B cell (primary cell): ENCODE measurements around the gene RING1. TPM values are rescaled to one million over a fixed set of nuclear protein-coding genes. Genes with fewer than 3 reads are reported as not detected.
A peak's percentile ranks its signal among the peaks of the same experiment; 100 is the strongest.

Experiments used
- ATAC-seq: fragments of 200-7000 bp; cut with Tn5 transposase; one replicate; pipeline ENCODE4 v1.10.0; 2021; ENCODE audit warnings: low read depth, mild to moderate bottlenecking, moderate number of reproducible peaks, moderate library complexity
- CTCF ChIA-PET: fragments of 350-600 bp; sonication (Branson Sonifier 250); formaldehyde crosslinking; loops from one replicate; lab custom pipeline; 2021; ENCODE audit warnings: antibody characterized with exemption, inconsistent platforms; lab: Charles Lee
- POLR2A ChIA-PET: fragments of 350-600 bp; sonication (Branson Sonifier 250); formaldehyde crosslinking; loops from one replicate; lab custom pipeline; 2021; ENCODE audit warnings: antibody characterized with exemption; lab: Charles Lee
- DNase-seq: peaks from one replicate; pipeline ENCODE4 v3.0.0; 2013
- H2AFZ ChIP-seq: 2 replicates; pipeline ENCODE4 v1.6.1; 2012; ENCODE audit warnings: mild to moderate bottlenecking, low read depth, low read length; ENCODE audit not compliant: insufficient read depth, poor library complexity, severe bottlenecking
- H3K27ac ChIP-seq, 2 donors: 1 replicate in 1 of 2; 2 replicates in 1 of 2; pipeline ENCODE4 v1.5.1; 2012 to 2013; ENCODE audit warnings: low read length in 2 of 2, mild to moderate bottlenecking in 2 of 2, moderate library complexity in 1 of 2
- H3K27me3 ChIP-seq, 4 experiments: fragments of 200-600 bp in 1 of 4; sonication (generic) in 1 of 4; replicated peaks in 1 of 4; 1 replicate in 2 of 4; 2 replicates in 2 of 4; pipeline versions ENCODE4 v1.6.1 to v1.7.0; 2013 to 2016; ENCODE audit warnings: low read length in 3 of 4, mild to moderate bottlenecking in 2 of 4, mixed read lengths in 1 of 4, moderate library complexity in 1 of 4; ENCODE audit not compliant: insufficient read depth in 4 of 4, control insufficient read depth in 3 of 4; ENCODE audit errors: control extremely low read depth in 1 of 4
- H3K36me3 ChIP-seq, 2 experiments: replicated peaks in 1 of 2; 1 replicate in 1 of 2; 2 replicates in 1 of 2; pipeline versions ENCODE4 v1.6.1 to v1.7.1; 2013; ENCODE audit warnings: low read length in 1 of 2; ENCODE audit not compliant: insufficient read depth in 2 of 2, control insufficient read depth in 1 of 2; ENCODE audit errors: control extremely low read depth in 1 of 2, extremely low read depth in 1 of 2
- H3K4me1 ChIP-seq, 2 donors: fragments of 200-600 bp in 1 of 2; sonication (generic) in 1 of 2; 1 replicate in 1 of 2; 2 replicates in 1 of 2; pipeline versions ENCODE4 v1.5.1 to v1.6.1; 2013 to 2017; ENCODE audit warnings: low read length in 2 of 2; ENCODE audit not compliant: control insufficient read depth in 2 of 2, insufficient read depth in 2 of 2
- H3K4me2 ChIP-seq: replicated peaks from 2 replicates; pipeline ENCODE3; 2012; ENCODE audit warnings: mild to moderate bottlenecking, low read depth, low read length; ENCODE audit not compliant: poor library complexity, severe bottlenecking
- H3K4me3 ChIP-seq, 5 experiments: fragments of 200-600 bp in 1 of 5; sonication (generic) in 1 of 5; 1 replicate in 3 of 5; 2 replicates in 2 of 5; pipeline versions ENCODE4 v1.5.1 to v1.7.0; 2011 to 2016; ENCODE audit warnings: low read length in 4 of 5, mild to moderate bottlenecking in 4 of 5, low read depth in 2 of 5, control low read depth in 1 of 5, moderate library complexity in 1 of 5; ENCODE audit not compliant: insufficient read depth in 1 of 5; ENCODE audit errors: control extremely low read depth in 1 of 5, extremely low read depth in 1 of 5
- H3K79me2 ChIP-seq: fragments of 200-600 bp; sonication (generic); one replicate; pipeline ENCODE4 v1.6.0; 2016; ENCODE audit warnings: low read length; ENCODE audit not compliant: control insufficient read depth, insufficient read depth
- H3K9ac ChIP-seq: fragments of 200-600 bp; sonication (generic); 2 replicates; pipeline ENCODE4 v1.6.1; 2017; ENCODE audit warnings: mild to moderate bottlenecking, low read length, moderate library complexity
- H3K9me3 ChIP-seq, 3 donors: one replicate each; pipeline versions ENCODE4 v1.6.1 to v1.7.1; 2013; ENCODE audit warnings: low read length in 2 of 3; ENCODE audit not compliant: control insufficient read depth in 2 of 3, insufficient read depth in 1 of 3; ENCODE audit errors: control extremely low read depth in 1 of 3
- H4K20me1 ChIP-seq: 2 replicates; pipeline ENCODE4 v1.6.0; 2012; ENCODE audit warnings: mild to moderate bottlenecking, low read length; ENCODE audit not compliant: insufficient read depth, control insufficient read depth, poor library complexity, severe bottlenecking
- H3K27ac Mint-ChIP-seq: one replicate; pipeline ENCODE4 v1.8.0; 2021; ENCODE audit warnings: mixed read lengths
- H3K27me3 Mint-ChIP-seq: one replicate; pipeline ENCODE4 v1.8.0; 2021; ENCODE audit warnings: mixed read lengths
- H3K4me1 Mint-ChIP-seq: one replicate; pipeline ENCODE4 v1.8.0; 2021; ENCODE audit warnings: mixed read lengths
- H3K4me3 Mint-ChIP-seq: one replicate; pipeline ENCODE4 v1.8.0; 2021; ENCODE audit warnings: mixed read lengths
- H3K9me3 Mint-ChIP-seq: one replicate; pipeline ENCODE4 v1.8.0; 2022; ENCODE audit warnings: mixed read lengths; ENCODE audit not compliant: insufficient read depth
- CTCF ChIP-seq: fragments of 200-600 bp; IDR thresholded peaks from one replicate; pipeline ENCODE4 v1.8.0; 2022; ENCODE audit warnings: antibody characterized with exemption, mild to moderate bottlenecking
- EZH2 ChIP-seq: IDR thresholded peaks from 2 replicates; pipeline ENCODE4 v1.6.1; 2012; ENCODE audit warnings: borderline replicate concordance, low read depth, mild to moderate bottlenecking, moderate library complexity, low read length; ENCODE audit not compliant: insufficient read depth, poor library complexity, severe bottlenecking
- WGBS: methylation state at CpG from one replicate; pipeline ENCODE4 v1.1.5; 2013; ENCODE audit warnings: missing lambda C conversion rate; ENCODE audit not compliant: insufficient coverage; 5-methylcytosine and 5-hydroxymethylcytosine counted together
- intact Hi-C: fragments of 100-400 bp; cut with micrococcal nuclease; formaldehyde crosslinking; loops from one replicate; pipeline ENCODE4 v1.10.0; 2022
- polyA plus RNA-seq: library from polyadenylated mRNA; depleted of rRNA; stranded (reverse); fragments of >200 nt; gene quantifications from 2 replicates; pipeline ENCODE4 v1.2.3, GENCODE V29; 2012
- total RNA-seq, 2 donors: library from RNA; stranded (reverse); fragments of 120-200 nt in 1 of 2; gene quantifications; 1 replicate in 1 of 2; 2 replicates in 1 of 2; pipeline versions ENCODE4 v1.2.3 to v1.2.4, GENCODE V29; 2013 to 2022

Gene RING1
- total and polyA plus RNA-seq, 2 donors (not counting 1 experiment from before 2014, with no cell fraction given), result 37.1 to 44.2 TPM

DNA sequence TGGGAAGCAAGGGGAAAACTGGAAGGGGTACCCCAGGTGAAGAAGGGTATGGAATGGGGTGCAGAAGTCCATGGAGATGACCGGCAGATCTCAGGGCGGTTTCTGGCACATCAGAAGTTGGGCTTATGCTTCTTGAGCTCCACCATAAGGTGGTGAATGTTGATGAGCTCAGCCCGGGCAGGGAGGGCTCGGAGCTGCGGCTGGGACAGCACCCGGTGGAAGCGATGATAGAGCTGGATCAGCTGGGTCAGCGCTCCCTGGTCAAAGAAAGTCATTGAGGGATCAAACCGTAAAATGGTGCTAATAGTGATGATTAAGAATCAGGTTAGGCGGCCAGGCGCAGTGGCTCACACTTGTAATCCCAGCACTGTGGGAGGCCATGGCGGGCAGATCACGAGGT is 42.4 kb downstream of the RING1 start:
- H3K9ac ChIP-seq, result no peak overlapping the region
- H3K27ac ChIP-seq, result no peak overlapping the region
- over 99% methylated on average over 13 of the region's 13 CpGs for WGBS

More for the DNA sequence above, 42.4 kb downstream of the RING1 start:
- no peak for TF ChIP-seq EZH2
- TF ChIP-seq CTCF, result no peak
- peak; percentile 22 for DNase-seq
- peak overlapping the region; percentile 97 for H3K4me3 Mint-ChIP-seq
- ChIA-PET CTCF (interaction anchor here (0.7 to 6.0 kb wide), 6 partner anchors 19 to 250 kb away, joined by 3 to 80 read pairs (median 12); partner anchors contain the start of gene B3GALT4), POLR2A (interaction anchor here (0.5 to 0.6 kb wide), 3 partner anchors 20 to 355 kb away, joined by 3 to 5 read pairs (median 5); no protein-coding TSS in a partner anchor)
- no peaks in the 10 kb centered on the region for H3K9me3 ChIP-seq
- H3K27ac Mint-ChIP-seq, result peak overlapping the region; percentile 97
- no peak overlapping the region for H3K4me2 ChIP-seq
- no peak for ATAC-seq
- H3K36me3 ChIP-seq, result peaks cover 0 to 9% of the 10 kb centered on the region in 2 experiments
- H3K4me1 ChIP-seq, result peaks cover 12 to 24% of the 10 kb centered on the region in 2 donors
- peaks cover 9% of the 10 kb centered on the region for H3K79me2 ChIP-seq
- no peak overlapping the region for H3K4me3 ChIP-seq
- H2AFZ ChIP-seq, result no peak overlapping the region
- no peaks in the 10 kb centered on the region for H4K20me1 ChIP-seq
- intact Hi-C loops, result no loop called here
- H3K9me3 Mint-ChIP-seq, result no peaks in the 10 kb centered on the region
- H3K27me3 ChIP-seq, result peaks cover 0 to 4% (median 0%) of the 10 kb centered on the region in 4 experiments
- peaks cover 31% of the 10 kb centered on the region for H3K4me1 Mint-ChIP-seq
- peaks cover 4% of the 10 kb centered on the region for H3K27me3 Mint-ChIP-seq
